Measurements from ENCODE around the gene APOC3. TPM values are rescaled to one million over a fixed set of nuclear protein-coding genes. Genes with fewer than 3 reads are reported as not detected.

The APOC3 gene
- total RNA-seq, 1 donor from 2014 or later = not detected

- Histone ChIP-seq H3K36me3 (peaks cover 39% of the 10 kb centered on the region), H3K4me1 (peaks cover 31% of the 10 kb centered on the region), H3K27me3 (ENCODE audit: low read depth) (no peaks in the 10 kb centered on the region), H3K4me3 (peak within 1 kb of the TSS; percentile 94), H3K9me3 (no peaks in the 10 kb centered on the region), H3K27ac (peak within 1 kb of the TSS; percentile 94)
- TF ChIP-seq CTCF (IDR thresholded peaks at IDR 0.05) = no peak
- DNase-seq (peak; percentile 93), ATAC-seq (peak; percentile 91 to 96)
- intact Hi-C loops (cut with DNase I) = no loop called here
Measured at GRCh38 chr11:116787786-116788486, 41.8 kb upstream of the APOC3 start, which contains the start of gene ZPR1. ZPR1 (minus strand) TSS chr11:116788023; CDS start chr11:116787990, 33 bp downstream.

DNA sequence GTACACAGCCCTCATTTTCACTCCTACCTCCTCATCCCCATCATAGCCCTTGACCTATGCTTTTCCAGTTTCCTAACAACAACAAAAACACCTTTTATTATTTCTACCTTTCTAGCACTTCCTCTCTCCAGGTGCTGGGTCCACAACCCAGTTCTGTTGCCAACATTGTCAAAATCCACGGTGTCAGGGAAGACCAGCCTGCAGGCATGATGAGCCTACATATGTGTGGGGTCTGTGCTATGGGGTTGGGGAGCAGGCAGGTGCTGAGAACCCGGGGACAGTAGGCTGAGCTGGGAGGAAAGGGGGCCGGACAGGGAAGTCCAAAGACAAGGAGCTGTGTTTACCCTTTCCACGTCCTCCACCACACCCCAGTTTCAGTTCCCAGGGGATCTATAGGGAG is 41.2 kb upstream of the APOC3 start:
- H3K36me3 ChIP-seq = peaks cover 33% of the 10 kb centered on the region
- DNase-seq = no peak
- peaks cover 31% of the 10 kb centered on the region for H3K4me1 ChIP-seq
- no peaks in the 10 kb centered on the region for H3K27me3 ChIP-seq (ENCODE audit: low read depth)
- peak overlapping the region; percentile 94 for H3K4me3 ChIP-seq
- no peak for ATAC-seq
- TF ChIP-seq CTCF (IDR thresholded peaks at IDR 0.05) = no peak
- intact Hi-C loops (cut with DNase I) = no loop called here
- peak overlapping the region; percentile 94 for H3K27ac ChIP-seq
- no peaks in the 10 kb centered on the region for H3K9me3 ChIP-seq

DNA sequence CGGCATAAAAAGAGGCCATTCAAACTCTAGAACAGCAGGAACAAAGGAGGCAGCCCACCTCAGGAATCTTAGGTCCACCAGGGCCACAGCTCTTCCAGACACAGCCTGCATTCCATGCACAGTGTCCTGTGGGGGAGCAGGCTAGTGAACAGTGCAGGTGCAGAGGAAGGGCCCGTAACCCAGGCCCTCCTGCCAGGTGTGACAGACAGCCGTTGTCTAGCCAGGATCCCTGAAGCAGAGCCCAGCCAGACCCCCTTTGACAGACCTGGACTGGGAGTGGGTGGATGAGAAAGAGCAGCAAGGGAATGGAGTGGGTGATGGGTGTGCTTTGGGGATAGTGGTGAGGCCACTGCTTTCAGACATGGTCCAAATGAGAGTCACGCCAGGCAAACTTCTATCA is 40.7 kb upstream of the APOC3 start:
- no peak for DNase-seq
- Histone ChIP-seq H3K36me3 (peaks cover 28% of the 10 kb centered on the region), H3K27me3 (ENCODE audit: low read depth) (no peaks in the 10 kb centered on the region), H3K27ac (no peak overlapping the region), H3K4me3 (no peak overlapping the region), H3K4me1 (peaks cover 31% of the 10 kb centered on the region), H3K9me3 (no peaks in the 10 kb centered on the region)
- TF ChIP-seq CTCF (IDR thresholded peaks at IDR 0.05) = no peak
- no peak for ATAC-seq
- intact Hi-C loops (cut with DNase I) = no loop called here

DNA sequence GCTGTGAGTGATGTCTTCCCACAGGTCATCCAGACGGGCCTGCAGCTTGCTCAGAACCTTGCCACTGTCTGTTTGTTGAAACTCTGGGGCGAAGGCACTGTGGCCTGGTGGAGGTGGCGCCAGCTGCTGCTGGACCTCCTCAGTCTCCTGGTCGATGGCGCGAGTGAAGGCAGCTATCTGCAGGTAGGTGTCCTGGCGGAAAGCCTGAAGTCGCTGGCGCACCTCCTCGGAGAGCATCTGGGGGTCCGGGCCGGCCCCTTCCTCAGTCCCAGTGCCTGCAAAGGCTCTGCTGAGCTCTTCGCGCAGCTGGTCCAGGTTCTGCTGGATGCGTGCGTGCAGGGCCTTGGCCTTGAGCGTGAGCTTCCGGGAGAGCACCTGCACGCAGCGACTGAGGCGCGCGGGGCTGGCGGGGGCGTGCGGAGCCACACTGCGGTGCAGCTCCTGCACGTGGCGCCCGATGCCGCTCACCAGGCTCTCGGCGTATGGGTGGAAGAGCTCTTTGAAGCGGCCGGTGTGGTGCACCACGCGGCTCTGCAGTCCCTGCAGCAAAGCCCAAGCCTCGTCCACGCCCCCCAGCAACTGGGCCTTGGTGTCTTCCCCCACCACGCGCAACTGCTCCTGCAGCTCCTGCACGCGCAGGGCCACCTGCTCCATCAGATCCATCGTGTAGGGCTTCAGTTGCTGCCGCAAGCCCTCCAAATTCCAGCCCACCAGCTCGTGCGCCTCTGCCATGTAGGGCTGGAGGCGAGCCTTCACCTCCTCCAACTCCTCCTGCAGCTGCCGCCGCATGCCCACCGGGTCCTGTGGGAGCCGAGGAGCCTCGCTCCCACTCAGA is 39.3 kb upstream of the APOC3 start:
- DNase-seq = no peak
- Histone ChIP-seq H3K4me1 (peaks cover 31% of the 10 kb centered on the region), H3K9me3 (no peaks in the 10 kb centered on the region), H3K4me3 (no peak overlapping the region), H3K27me3 (ENCODE audit: low read depth) (no peaks in the 10 kb centered on the region), H3K36me3 (peaks cover 14% of the 10 kb centered on the region), H3K27ac (no peak overlapping the region)
- no peak for ATAC-seq
- intact Hi-C loops (cut with DNase I) = no loop called here
- no peak for TF ChIP-seq CTCF (IDR thresholded peaks at IDR 0.05)

- peak; percentile 93 for TF ChIP-seq CTCF (IDR thresholded peaks at IDR 0.05)
- intact Hi-C loops (cut with DNase I) = no loop called here
- Histone ChIP-seq H3K36me3 (peaks cover 6% of the 10 kb centered on the region), H3K27ac (no peak overlapping the region), H3K4me3 (peak overlapping the region; percentile 19), H3K9me3 (no peaks in the 10 kb centered on the region), H3K4me1 (peaks cover 31% of the 10 kb centered on the region), H3K27me3 (ENCODE audit: low read depth) (no peaks in the 10 kb centered on the region)
- ATAC-seq = peak; percentile 77 to 79
- DNase-seq = peak; percentile 87
Measured at GRCh38 chr11:116791002-116791812, 38.5 kb upstream of the APOC3 start.
